H1 (cell line): ENCODE data around the gene CD226.

Experiments used
- ASH2L ChIP-seq: fragments of 200-600, 300-600 bp; sonication (generic); IDR thresholded peaks from one replicate; pipeline ENCODE4 v1.7.1; 2017; ENCODE audit warnings: low read length
- BCL11A ChIP-seq, 2 experiments: IDR thresholded peaks; one replicate each; pipeline ENCODE4 v1.6.1; 2011; ENCODE audit warnings: low read depth in 2 of 2, low read length in 2 of 2, mild to moderate bottlenecking in 2 of 2
- FOSL1 ChIP-seq: IDR thresholded peaks from 2 replicates; pipeline ENCODE4 v1.6.1; 2011; ENCODE audit warnings: mild to moderate bottlenecking, low read depth, low read length, moderate library complexity; ENCODE audit not compliant: insufficient read depth
- GABPA ChIP-seq: IDR thresholded peaks from 2 replicates; pipeline ENCODE4 v1.6.1; 2011; ENCODE audit warnings: mild to moderate bottlenecking, low read length, moderate library complexity, borderline replicate concordance; ENCODE audit not compliant: insufficient read depth
- HDAC6 ChIP-seq: IDR thresholded peaks from one replicate; pipeline ENCODE4 v1.7.1; 2012; ENCODE audit warnings: low read depth, mild to moderate bottlenecking, inconsistent platforms, low read length, moderate library complexity
- JUND ChIP-seq: IDR thresholded peaks from 2 replicates; pipeline ENCODE4 v1.6.1; 2011; ENCODE audit warnings: mild to moderate bottlenecking, improper control_type of control experiment, low read length
- SIN3A ChIP-seq, 2 experiments: IDR thresholded peaks in 1 of 2; conservative IDR thresholded peaks in 1 of 2; 2 replicates each; pipeline ENCODE4 v1.6.1; 2011 to 2012; ENCODE audit warnings: low read length in 2 of 2, improper control_type of control experiment in 1 of 2, low read depth in 1 of 2, mild to moderate bottlenecking in 1 of 2
- SP1 ChIP-seq: IDR thresholded peaks from 2 replicates; pipeline ENCODE4 v1.6.1; 2011; ENCODE audit warnings: low read depth, low read length
- TAF1 ChIP-seq: IDR thresholded peaks from 2 replicates; pipeline ENCODE4 v1.6.1; 2011; ENCODE audit warnings: mild to moderate bottlenecking, low read depth, low read length
- YY1 ChIP-seq: IDR thresholded peaks from 2 replicates; pipeline ENCODE4 v1.6.1; 2011; ENCODE audit warnings: low read depth, mild to moderate bottlenecking, low read length
- TF ChIP-seq, protein P1 (sequence below), 3 experiments: IDR thresholded peaks; 1 replicate in 2 of 3; 2 replicates in 1 of 3; pipeline versions ENCODE4 v1.5.1 to v1.6.1; 2011; ENCODE audit warnings: low read length in 3 of 3, mild to moderate bottlenecking in 3 of 3, inconsistent platforms in 2 of 3, low read depth in 1 of 3, moderate library complexity in 1 of 3; ENCODE audit not compliant: insufficient read depth in 1 of 3; ENCODE audit errors: control extremely low read depth in 1 of 3
- TF ChIP-seq, protein P2 (sequence below): IDR thresholded peaks from 2 replicates; pipeline ENCODE4 v1.6.1; 2012; ENCODE audit warnings: inconsistent platforms

DNA sequence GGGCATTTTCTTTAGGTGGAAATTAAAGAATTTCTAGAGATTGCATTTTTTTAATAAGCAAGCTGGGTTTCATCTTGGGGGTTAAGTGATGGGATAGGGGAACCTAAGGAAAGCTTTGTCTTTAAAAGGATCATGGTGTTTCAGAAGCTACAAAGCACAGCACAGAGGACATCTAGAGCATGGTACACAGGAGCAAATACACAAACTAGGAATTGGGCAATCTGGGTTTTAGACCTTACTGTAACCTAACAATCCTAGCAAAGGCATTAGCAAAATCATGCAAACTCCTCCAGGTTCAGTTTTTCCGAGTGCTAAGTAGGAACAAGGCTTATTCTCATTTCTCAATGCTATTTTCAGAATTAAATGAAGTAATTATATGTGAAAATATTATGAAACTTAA is 134.1 kb downstream of the CD226 start:
- no peak for TF ChIP-seq SIN3A (conservative IDR thresholded peaks at IDR 0.05 in 1 of 2, IDR thresholded peaks at IDR 0.05 in 1 of 2; ENCODE audit: low read depth in 1 of 2, low read length in 2 of 2)
- TF ChIP-seq, protein P1, sequence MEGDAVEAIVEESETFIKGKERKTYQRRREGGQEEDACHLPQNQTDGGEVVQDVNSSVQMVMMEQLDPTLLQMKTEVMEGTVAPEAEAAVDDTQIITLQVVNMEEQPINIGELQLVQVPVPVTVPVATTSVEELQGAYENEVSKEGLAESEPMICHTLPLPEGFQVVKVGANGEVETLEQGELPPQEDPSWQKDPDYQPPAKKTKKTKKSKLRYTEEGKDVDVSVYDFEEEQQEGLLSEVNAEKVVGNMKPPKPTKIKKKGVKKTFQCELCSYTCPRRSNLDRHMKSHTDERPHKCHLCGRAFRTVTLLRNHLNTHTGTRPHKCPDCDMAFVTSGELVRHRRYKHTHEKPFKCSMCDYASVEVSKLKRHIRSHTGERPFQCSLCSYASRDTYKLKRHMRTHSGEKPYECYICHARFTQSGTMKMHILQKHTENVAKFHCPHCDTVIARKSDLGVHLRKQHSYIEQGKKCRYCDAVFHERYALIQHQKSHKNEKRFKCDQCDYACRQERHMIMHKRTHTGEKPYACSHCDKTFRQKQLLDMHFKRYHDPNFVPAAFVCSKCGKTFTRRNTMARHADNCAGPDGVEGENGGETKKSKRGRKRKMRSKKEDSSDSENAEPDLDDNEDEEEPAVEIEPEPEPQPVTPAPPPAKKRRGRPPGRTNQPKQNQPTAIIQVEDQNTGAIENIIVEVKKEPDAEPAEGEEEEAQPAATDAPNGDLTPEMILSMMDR (IDR thresholded peaks at IDR 0.05; ENCODE audit: control extremely low read depth in 1 of 3, insufficient read depth in 1 of 3, low read depth in 1 of 3, low read length in 3 of 3), result no peak
- no peak for TF ChIP-seq JUND
- TF ChIP-seq GABPA, result no peak
- TF ChIP-seq FOSL1, result no peak
- no peak for TF ChIP-seq SP1
- no peak for TF ChIP-seq TAF1
- TF ChIP-seq ASH2L, result no peak
- TF ChIP-seq BCL11A (IDR thresholded peaks at IDR 0.05; ENCODE audit: low read depth in 2 of 2, low read length in 2 of 2), result no peak
- TF ChIP-seq YY1, result no peak
- TF ChIP-seq, protein P2, sequence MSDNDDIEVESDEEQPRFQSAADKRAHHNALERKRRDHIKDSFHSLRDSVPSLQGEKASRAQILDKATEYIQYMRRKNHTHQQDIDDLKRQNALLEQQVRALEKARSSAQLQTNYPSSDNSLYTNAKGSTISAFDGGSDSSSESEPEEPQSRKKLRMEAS, result no peak
- TF ChIP-seq HDAC6, result no peak
